Hepatocyte (in vitro differentiated cells): ENCODE measurements around the gene SCLT1. TPM values are rescaled to one million over a fixed set of nuclear protein-coding genes. Genes with fewer than 3 reads are reported as not detected.

Experiments
- DNase-seq: peaks from one replicate; pipeline ENCODE4 v3.0.0-alpha.2; 2016; ENCODE audit warnings: low spot score
- H2AFZ ChIP-seq: fragments of 200-600 bp; sonication (generic); 2 replicates; pipeline ENCODE4 v1.6.0; 2016; ENCODE audit warnings: antibody characterized with exemption, mild to moderate bottlenecking
- H3K27ac ChIP-seq: fragments of 200-600 bp; sonication (generic); 2 replicates; pipeline ENCODE4 v1.5.1; 2016; ENCODE audit warnings: mild to moderate bottlenecking
- H3K27me3 ChIP-seq: fragments of 200-600 bp; sonication (generic); 2 replicates; pipeline ENCODE4 v1.6.1; 2016
- H3K36me3 ChIP-seq: fragments of 200-600 bp; sonication (generic); replicated peaks from 2 replicates; pipeline ENCODE4 v1.5.1; 2016; ENCODE audit warnings: low read depth; ENCODE audit not compliant: insufficient read depth
- H3K4me1 ChIP-seq: fragments of 200-600 bp; sonication (generic); 2 replicates; pipeline ENCODE4 v1.5.1; 2016; ENCODE audit warnings: mild to moderate bottlenecking, moderate library complexity; ENCODE audit not compliant: insufficient read depth
- H3K4me2 ChIP-seq: fragments of 200-600 bp; sonication (generic); 2 replicates; pipeline ENCODE4 v1.6.0; 2016
- H3K4me3 ChIP-seq: fragments of 200-600 bp; sonication (generic); 2 replicates; pipeline ENCODE4 v1.5.1; 2016; ENCODE audit warnings: mild to moderate bottlenecking
- H3K79me2 ChIP-seq: fragments of 200-600 bp; sonication (generic); 2 replicates; pipeline ENCODE4 v1.6.0; 2017; ENCODE audit warnings: mild to moderate bottlenecking
- H3K9me2 ChIP-seq: fragments of 200-600 bp; sonication (generic); replicated peaks from 2 replicates; pipeline ENCODE4 v1.6.0; 2017; ENCODE audit warnings: mild to moderate bottlenecking; ENCODE audit not compliant: insufficient read depth
- H3K9me3 ChIP-seq: fragments of 200-600 bp; sonication (generic); 2 replicates; pipeline ENCODE4 v1.5.1; 2016; ENCODE audit warnings: low read depth, mild to moderate bottlenecking
- H4K20me1 ChIP-seq: fragments of 200-600 bp; sonication (generic); 2 replicates; pipeline ENCODE4 v1.6.0; 2016; ENCODE audit warnings: mild to moderate bottlenecking; ENCODE audit not compliant: insufficient read depth, poor library complexity, severe bottlenecking
- CTCF ChIP-seq: fragments of 200-600 bp; sonication (generic); IDR thresholded peaks from 2 replicates; pipeline ENCODE4 v1.5.1; 2016; ENCODE audit warnings: antibody characterized with exemption, mild to moderate bottlenecking; ENCODE audit not compliant: poor library complexity
- EZH2 ChIP-seq: fragments of 200-600 bp; sonication (generic); IDR thresholded peaks from 2 replicates; pipeline ENCODE4 v1.6.1; 2016; ENCODE audit warnings: antibody characterized with exemption, mild to moderate bottlenecking, borderline replicate concordance
- EZH2phosphoT487 ChIP-seq: fragments of 200-600 bp; sonication (generic); IDR thresholded peaks from one replicate; pipeline ENCODE4 v1.6.1; 2018; ENCODE audit warnings: antibody characterized with exemption, mild to moderate bottlenecking, low read depth, moderate library complexity; ENCODE audit not compliant: unreplicated experiment, severe bottlenecking
- WGBS: methylation state at CpG from one replicate; pipeline ENCODE4 v1.1.6; 2016; ENCODE audit warnings: low lambda C conversion rate; ENCODE audit errors: missing lambda C conversion rate; 5-methylcytosine and 5-hydroxymethylcytosine counted together
- polyA plus RNA-seq: library from polyadenylated mRNA; unstranded; fragments of >200 nt; fragmentation: Nextera tagmentation; extraction: Ambion mirVana; gene quantifications from 2 replicates; pipeline ENCODE4 v1.2.1, GENCODE V29; 2016
- total RNA-seq: library from RNA; depleted of rRNA; stranded (reverse); fragments of >200 nt; gene quantifications from 2 replicates; pipeline ENCODE4 v1.2.3, GENCODE V29; 2014

SCLT1 gene
- total RNA-seq (9.6 and 13.6 TPM in 2 replicates), polyA plus RNA-seq (5.0 and 6.9 TPM in 2 replicates)

- Histone ChIP-seq H3K4me1 (peaks cover 5% of the 10 kb centered on the region), H3K9me2 (no peaks in the 10 kb centered on the region), H3K4me2 (peak within 1 kb of the TSS; percentile 78), H3K9me3 (no peaks in the 10 kb centered on the region), H3K27ac (peak within 1 kb of the TSS; percentile 97), H3K36me3 (no peaks in the 10 kb centered on the region), H3K79me2 (peaks cover 38% of the 10 kb centered on the region), H4K20me1 (peaks cover 2% of the 10 kb centered on the region), H3K27me3 (no peaks in the 10 kb centered on the region), H2AFZ (peak within 1 kb of the TSS; percentile 65), H3K4me3 (peak within 1 kb of the TSS; percentile 62)
- TF ChIP-seq CTCF (no peak), EZH2phosphoT487 (no peak), EZH2 (no peak)
- peak; percentile 99 for DNase-seq
- WGBS = under 1% methylated on average over 56 of the region's 57 CpGs
These were observed at the start of gene SCLT1 for GRCh38 chr4:129093191-129093920. Gene SCLT1 (minus strand): TSS chr4:129093539. CDS start chr4:129093103, 436 bp downstream.

DNA sequence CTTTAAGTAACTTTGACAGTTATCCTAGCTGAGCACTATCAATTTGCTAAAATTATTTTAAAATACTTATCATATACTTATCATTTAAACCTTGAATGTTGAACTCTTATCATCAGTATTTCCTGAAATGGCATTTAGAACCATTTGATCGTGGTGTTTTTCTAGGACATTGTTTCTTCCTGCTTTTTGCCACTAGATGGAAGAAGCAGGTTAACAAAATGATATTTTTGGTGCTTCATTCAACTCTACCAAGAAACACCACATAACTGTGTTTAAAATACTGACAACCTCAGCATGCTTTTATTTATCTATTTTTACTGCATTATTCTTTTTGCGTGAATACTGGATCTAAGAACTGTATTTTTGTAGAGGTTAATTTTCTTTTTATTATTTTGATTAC lies 47.2 kb upstream of the SCLT1 start:
- no peak overlapping the region for H3K4me3 ChIP-seq
- H3K27ac ChIP-seq = no peak overlapping the region
- H3K36me3 ChIP-seq = no peaks in the 10 kb centered on the region
- WGBS = 72% methylated on average over 2 of the region's 2 CpGs
- H2AFZ ChIP-seq = no peak overlapping the region
- no peaks in the 10 kb centered on the region for H3K79me2 ChIP-seq
- H3K27me3 ChIP-seq = no peaks in the 10 kb centered on the region
- TF ChIP-seq CTCF = peak; percentile 27
- no peak for TF ChIP-seq EZH2
- TF ChIP-seq EZH2phosphoT487 = no peak
- no peaks in the 10 kb centered on the region for H3K4me1 ChIP-seq
- H3K9me2 ChIP-seq = no peaks in the 10 kb centered on the region
- no peaks in the 10 kb centered on the region for H3K9me3 ChIP-seq
- no peaks in the 10 kb centered on the region for H4K20me1 ChIP-seq
- H3K4me2 ChIP-seq = no peak overlapping the region
- DNase-seq = no peak

- Histone ChIP-seq H2AFZ (no peak overlapping the region), H4K20me1 (no peaks in the 10 kb centered on the region), H3K27ac (no peak overlapping the region), H3K4me1 (no peaks in the 10 kb centered on the region), H3K4me3 (no peak overlapping the region), H3K4me2 (peak overlapping the region; percentile 33), H3K36me3 (no peaks in the 10 kb centered on the region), H3K27me3 (no peaks in the 10 kb centered on the region), H3K9me2 (no peaks in the 10 kb centered on the region), H3K9me3 (no peaks in the 10 kb centered on the region), H3K79me2 (no peaks in the 10 kb centered on the region)
- 55% methylated on average over 6 of the region's 6 CpGs for WGBS
- TF ChIP-seq EZH2 (no peak), CTCF (no peak), EZH2phosphoT487 (no peak)
- peak; percentile 39 for DNase-seq
These were observed 45.6 kb upstream of the SCLT1 start for GRCh38 chr4:129138810-129139496.
